ENCODE results near the gene ATP2C2.

The ATP2C2 gene

DNA sequence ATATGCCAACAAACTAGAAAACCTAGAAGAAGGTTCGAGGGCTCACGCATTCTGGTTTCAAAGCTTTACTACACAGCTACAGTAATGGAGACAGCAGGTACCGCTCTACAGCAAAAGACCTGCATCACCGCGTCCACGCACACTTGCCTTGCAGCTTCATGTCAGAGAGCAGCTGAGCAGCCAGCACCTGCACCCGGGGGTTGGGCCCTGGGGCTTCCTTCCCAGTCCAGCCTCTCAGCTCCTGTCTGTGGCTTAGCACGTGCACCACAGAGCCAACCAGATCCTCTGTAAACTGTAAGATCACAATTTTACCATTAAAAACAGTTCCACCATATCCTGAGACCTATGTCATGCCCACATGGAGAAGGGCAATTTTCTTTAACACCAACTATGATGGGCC lies 120.8 kb downstream of the ATP2C2 start:
- no peaks in the 10 kb centered on the region for H4K20me1 ChIP-seq (ENCODE audit: insufficient read depth, low read length)
- peaks cover 20% of the 10 kb centered on the region for H3K36me3 ChIP-seq (ENCODE audit: insufficient read depth, low read length)
- no peaks in the 10 kb centered on the region for H3K4me1 ChIP-seq (ENCODE audit: insufficient read depth, low read length, severe bottlenecking)
- H2AFZ ChIP-seq (ENCODE audit: low read length), result no peak overlapping the region
- no peaks in the 10 kb centered on the region for H3K27me3 ChIP-seq (ENCODE audit: insufficient read depth, low read length)
- TF ChIP-seq, protein P1, sequence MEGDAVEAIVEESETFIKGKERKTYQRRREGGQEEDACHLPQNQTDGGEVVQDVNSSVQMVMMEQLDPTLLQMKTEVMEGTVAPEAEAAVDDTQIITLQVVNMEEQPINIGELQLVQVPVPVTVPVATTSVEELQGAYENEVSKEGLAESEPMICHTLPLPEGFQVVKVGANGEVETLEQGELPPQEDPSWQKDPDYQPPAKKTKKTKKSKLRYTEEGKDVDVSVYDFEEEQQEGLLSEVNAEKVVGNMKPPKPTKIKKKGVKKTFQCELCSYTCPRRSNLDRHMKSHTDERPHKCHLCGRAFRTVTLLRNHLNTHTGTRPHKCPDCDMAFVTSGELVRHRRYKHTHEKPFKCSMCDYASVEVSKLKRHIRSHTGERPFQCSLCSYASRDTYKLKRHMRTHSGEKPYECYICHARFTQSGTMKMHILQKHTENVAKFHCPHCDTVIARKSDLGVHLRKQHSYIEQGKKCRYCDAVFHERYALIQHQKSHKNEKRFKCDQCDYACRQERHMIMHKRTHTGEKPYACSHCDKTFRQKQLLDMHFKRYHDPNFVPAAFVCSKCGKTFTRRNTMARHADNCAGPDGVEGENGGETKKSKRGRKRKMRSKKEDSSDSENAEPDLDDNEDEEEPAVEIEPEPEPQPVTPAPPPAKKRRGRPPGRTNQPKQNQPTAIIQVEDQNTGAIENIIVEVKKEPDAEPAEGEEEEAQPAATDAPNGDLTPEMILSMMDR (IDR thresholded peaks at IDR 0.05; ENCODE audit: low read length), result no peak
- TF ChIP-seq EZH2 (IDR thresholded peaks at IDR 0.05; ENCODE audit: borderline replicate concordance, low read length), result no peak
- no peaks in the 10 kb centered on the region for H3K9me2 ChIP-seq (ENCODE audit: low read depth, low read length)
- no peak overlapping the region for H3K9ac ChIP-seq (ENCODE audit: low read length)
- H3K79me2 ChIP-seq (ENCODE audit: insufficient read depth, low read length), result no peaks in the 10 kb centered on the region
- no peak overlapping the region for H3K4me2 ChIP-seq (ENCODE audit: low read length)
- H3K27ac ChIP-seq (ENCODE audit: low read depth, low read length, poor library complexity, severe bottlenecking), result no peak overlapping the region
- H3K9me3 ChIP-seq (ENCODE audit: low read length), result peaks cover 10% of the 10 kb centered on the region
- H3K4me3 ChIP-seq (ENCODE audit: low read depth, low read length, poor library complexity, severe bottlenecking), result no peak overlapping the region
- H3F3A ChIP-seq (ENCODE audit: insufficient read depth, low read length), result no peaks in the 10 kb centered on the region

DNA sequence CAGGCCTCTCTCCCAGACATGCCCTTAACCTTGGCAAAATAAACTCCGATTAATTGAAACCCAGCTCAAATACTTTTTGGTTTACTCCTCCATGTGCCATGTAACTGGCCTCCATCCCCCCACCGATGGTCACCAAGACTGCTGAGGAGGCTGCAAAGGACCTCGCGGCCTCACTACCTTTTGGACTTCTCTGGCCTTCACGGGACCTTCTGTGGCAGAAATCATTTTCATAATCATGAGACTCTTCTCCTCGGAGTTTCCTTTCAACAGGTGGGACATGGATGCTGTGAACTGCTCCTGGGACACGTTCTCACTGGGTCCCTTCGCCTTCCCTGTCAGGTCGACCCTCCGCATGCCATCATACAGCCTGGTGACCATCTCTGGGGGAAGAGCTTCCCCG lies 127.2 kb downstream of the ATP2C2 start:
- no peak overlapping the region for H2AFZ ChIP-seq (ENCODE audit: low read length)
- peaks cover 10% of the 10 kb centered on the region for H3K9me3 ChIP-seq (ENCODE audit: low read length)
- H3K27ac ChIP-seq (ENCODE audit: low read depth, low read length, poor library complexity, severe bottlenecking), result no peak overlapping the region
- H3K9me2 ChIP-seq (ENCODE audit: low read depth, low read length), result no peaks in the 10 kb centered on the region
- H3K36me3 ChIP-seq (ENCODE audit: insufficient read depth, low read length), result peaks cover 29% of the 10 kb centered on the region
- no peaks in the 10 kb centered on the region for H3K79me2 ChIP-seq (ENCODE audit: insufficient read depth, low read length)
- H4K20me1 ChIP-seq (ENCODE audit: insufficient read depth, low read length), result no peaks in the 10 kb centered on the region
- H3F3A ChIP-seq (ENCODE audit: insufficient read depth, low read length), result no peaks in the 10 kb centered on the region
- no peak overlapping the region for H3K4me3 ChIP-seq (ENCODE audit: low read depth, low read length, poor library complexity, severe bottlenecking)
- H3K4me2 ChIP-seq (ENCODE audit: low read length), result no peak overlapping the region
- TF ChIP-seq EZH2 (IDR thresholded peaks at IDR 0.05; ENCODE audit: borderline replicate concordance, low read length), result no peak
- TF ChIP-seq, protein P1 (IDR thresholded peaks at IDR 0.05; ENCODE audit: low read length), result no peak
- H3K27me3 ChIP-seq (ENCODE audit: insufficient read depth, low read length), result no peaks in the 10 kb centered on the region
- no peak overlapping the region for H3K9ac ChIP-seq (ENCODE audit: low read length)
- H3K4me1 ChIP-seq (ENCODE audit: insufficient read depth, low read length, severe bottlenecking), result no peaks in the 10 kb centered on the region

DNA sequence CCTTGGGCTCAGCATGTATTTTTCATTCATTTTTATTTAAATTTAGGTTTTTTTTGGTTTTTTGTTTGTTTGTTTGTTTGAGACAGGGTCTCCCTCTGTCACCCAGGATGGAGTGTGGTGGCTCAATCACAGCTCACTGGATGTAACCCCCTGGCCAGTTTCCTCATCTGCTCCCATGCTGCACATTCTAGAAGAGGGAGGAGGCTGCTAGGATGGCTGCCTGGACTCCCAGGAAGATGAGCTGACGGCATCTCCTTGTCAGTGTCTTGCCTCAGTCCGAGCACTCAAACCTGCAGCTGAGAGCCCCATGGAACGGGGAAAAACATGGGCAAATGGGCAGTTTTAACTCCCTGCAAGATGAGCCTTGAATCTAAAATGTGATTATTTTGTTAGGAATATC lies 128.7 kb downstream of the ATP2C2 start:
- no peaks in the 10 kb centered on the region for H3K9me2 ChIP-seq (ENCODE audit: low read depth, low read length)
- H4K20me1 ChIP-seq (ENCODE audit: insufficient read depth, low read length), result no peaks in the 10 kb centered on the region
- H3K27ac ChIP-seq (ENCODE audit: low read depth, low read length, poor library complexity, severe bottlenecking), result no peak overlapping the region
- no peaks in the 10 kb centered on the region for H3K4me1 ChIP-seq (ENCODE audit: insufficient read depth, low read length, severe bottlenecking)
- peaks cover 10% of the 10 kb centered on the region for H3K9me3 ChIP-seq (ENCODE audit: low read length)
- H3K4me3 ChIP-seq (ENCODE audit: low read depth, low read length, poor library complexity, severe bottlenecking), result no peak overlapping the region
- no peaks in the 10 kb centered on the region for H3F3A ChIP-seq (ENCODE audit: insufficient read depth, low read length)
- no peaks in the 10 kb centered on the region for H3K79me2 ChIP-seq (ENCODE audit: insufficient read depth, low read length)
- TF ChIP-seq, protein P1 (IDR thresholded peaks at IDR 0.05; ENCODE audit: low read length), result no peak
- no peak for TF ChIP-seq EZH2 (IDR thresholded peaks at IDR 0.05; ENCODE audit: borderline replicate concordance, low read length)
- H3K36me3 ChIP-seq (ENCODE audit: insufficient read depth, low read length), result peaks cover 29% of the 10 kb centered on the region
- H2AFZ ChIP-seq (ENCODE audit: low read length), result no peak overlapping the region
- no peaks in the 10 kb centered on the region for H3K27me3 ChIP-seq (ENCODE audit: insufficient read depth, low read length)
- H3K4me2 ChIP-seq (ENCODE audit: low read length), result no peak overlapping the region
- H3K9ac ChIP-seq (ENCODE audit: low read length), result no peak overlapping the region

Measured in OCI-LY1 (cell line).